Sigmoid colon (tissue), 3 donors: ENCODE data around the gene NUP188.

ENCODE experiments used
- POLR2A ChIP-seq, 2 donors: fragments of 450-650 bp; IDR thresholded peaks; one replicate each; pipeline ENCODE4 v1.6.1; 2016; ENCODE audit warnings: antibody characterized with exemption in 2 of 2, mild to moderate bottlenecking in 2 of 2, moderate library complexity in 2 of 2
- TF ChIP-seq, protein P1 (sequence below), 4 experiments: fragments of 450-650 bp in 3 of 4; fragments of 200-600 bp in 1 of 4; IDR thresholded peaks; one replicate each; pipeline ENCODE4 v1.5.1; 2016 to 2019; ENCODE audit warnings: antibody characterized with exemption in 4 of 4, mild to moderate bottlenecking in 3 of 4, moderate library complexity in 2 of 4

DNA sequence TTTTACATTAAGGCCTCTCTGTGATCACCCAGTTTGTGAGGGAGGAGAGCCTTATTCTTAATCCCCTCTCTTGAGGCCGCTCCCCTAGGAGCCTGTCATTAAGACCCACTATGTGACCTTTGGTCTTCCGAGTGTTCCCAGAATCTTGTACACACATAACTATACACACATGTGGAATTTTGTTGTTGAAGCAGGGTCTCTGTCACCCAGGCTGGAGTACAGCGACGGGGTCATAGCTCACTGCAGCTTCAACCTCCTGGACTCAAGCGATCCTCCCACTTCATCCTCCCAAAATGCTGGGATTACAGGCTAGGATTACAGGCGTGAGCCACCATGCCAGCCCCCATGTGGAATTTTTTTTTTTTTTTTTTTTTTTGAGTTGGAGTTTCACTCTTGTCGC lies 41.5 kb upstream of the NUP188 start:
- TF ChIP-seq, protein P1, sequence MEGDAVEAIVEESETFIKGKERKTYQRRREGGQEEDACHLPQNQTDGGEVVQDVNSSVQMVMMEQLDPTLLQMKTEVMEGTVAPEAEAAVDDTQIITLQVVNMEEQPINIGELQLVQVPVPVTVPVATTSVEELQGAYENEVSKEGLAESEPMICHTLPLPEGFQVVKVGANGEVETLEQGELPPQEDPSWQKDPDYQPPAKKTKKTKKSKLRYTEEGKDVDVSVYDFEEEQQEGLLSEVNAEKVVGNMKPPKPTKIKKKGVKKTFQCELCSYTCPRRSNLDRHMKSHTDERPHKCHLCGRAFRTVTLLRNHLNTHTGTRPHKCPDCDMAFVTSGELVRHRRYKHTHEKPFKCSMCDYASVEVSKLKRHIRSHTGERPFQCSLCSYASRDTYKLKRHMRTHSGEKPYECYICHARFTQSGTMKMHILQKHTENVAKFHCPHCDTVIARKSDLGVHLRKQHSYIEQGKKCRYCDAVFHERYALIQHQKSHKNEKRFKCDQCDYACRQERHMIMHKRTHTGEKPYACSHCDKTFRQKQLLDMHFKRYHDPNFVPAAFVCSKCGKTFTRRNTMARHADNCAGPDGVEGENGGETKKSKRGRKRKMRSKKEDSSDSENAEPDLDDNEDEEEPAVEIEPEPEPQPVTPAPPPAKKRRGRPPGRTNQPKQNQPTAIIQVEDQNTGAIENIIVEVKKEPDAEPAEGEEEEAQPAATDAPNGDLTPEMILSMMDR (IDR thresholded peaks at IDR 0.05): no peak
- no peak for TF ChIP-seq POLR2A (IDR thresholded peaks at IDR 0.05)
